ENCODE data around the gene AKAP1.
A peak's percentile ranks its signal among the peaks of the same experiment; 100 is the strongest.
"Not testable (repeated sequence)": the region's sequence is repeated elsewhere in the genome, so short reads cannot be mapped to it uniquely, and the experiment has no call there.

Gene AKAP1

DNA sequence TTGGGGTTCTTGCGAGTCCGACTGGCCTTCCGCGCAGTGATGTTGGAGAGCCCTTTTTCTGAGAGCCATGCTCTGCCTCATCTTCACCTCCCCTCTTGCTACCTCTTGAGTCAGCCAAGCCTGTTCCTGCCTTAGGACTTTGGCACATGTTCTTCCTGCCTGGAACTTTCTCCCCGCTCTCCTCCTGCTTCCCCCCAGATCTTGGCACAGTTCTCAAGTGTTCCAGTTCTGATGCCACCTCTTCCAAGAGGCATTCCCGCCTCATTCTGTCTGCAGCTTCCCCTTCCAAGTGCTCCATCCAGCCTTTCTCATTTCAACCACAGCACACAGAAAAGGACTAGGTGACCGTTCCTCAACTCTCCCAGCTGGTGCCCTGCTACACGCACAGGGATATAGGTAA, 7.7 kb downstream of the AKAP1 start:
- no peak for DNase-seq (ENCODE audit: low read depth)
- TF ChIP-seq, protein P1, sequence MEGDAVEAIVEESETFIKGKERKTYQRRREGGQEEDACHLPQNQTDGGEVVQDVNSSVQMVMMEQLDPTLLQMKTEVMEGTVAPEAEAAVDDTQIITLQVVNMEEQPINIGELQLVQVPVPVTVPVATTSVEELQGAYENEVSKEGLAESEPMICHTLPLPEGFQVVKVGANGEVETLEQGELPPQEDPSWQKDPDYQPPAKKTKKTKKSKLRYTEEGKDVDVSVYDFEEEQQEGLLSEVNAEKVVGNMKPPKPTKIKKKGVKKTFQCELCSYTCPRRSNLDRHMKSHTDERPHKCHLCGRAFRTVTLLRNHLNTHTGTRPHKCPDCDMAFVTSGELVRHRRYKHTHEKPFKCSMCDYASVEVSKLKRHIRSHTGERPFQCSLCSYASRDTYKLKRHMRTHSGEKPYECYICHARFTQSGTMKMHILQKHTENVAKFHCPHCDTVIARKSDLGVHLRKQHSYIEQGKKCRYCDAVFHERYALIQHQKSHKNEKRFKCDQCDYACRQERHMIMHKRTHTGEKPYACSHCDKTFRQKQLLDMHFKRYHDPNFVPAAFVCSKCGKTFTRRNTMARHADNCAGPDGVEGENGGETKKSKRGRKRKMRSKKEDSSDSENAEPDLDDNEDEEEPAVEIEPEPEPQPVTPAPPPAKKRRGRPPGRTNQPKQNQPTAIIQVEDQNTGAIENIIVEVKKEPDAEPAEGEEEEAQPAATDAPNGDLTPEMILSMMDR (IDR thresholded peaks at IDR 0.05; ENCODE audit: low read depth, low read length): no peak
- TF ChIP-seq, protein P2, sequence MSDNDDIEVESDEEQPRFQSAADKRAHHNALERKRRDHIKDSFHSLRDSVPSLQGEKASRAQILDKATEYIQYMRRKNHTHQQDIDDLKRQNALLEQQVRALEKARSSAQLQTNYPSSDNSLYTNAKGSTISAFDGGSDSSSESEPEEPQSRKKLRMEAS (IDR thresholded peaks at IDR 0.05; ENCODE audit: low read depth, low read length): no peak
- TF ChIP-seq POLR2A (IDR thresholded peaks at IDR 0.05; ENCODE audit: extremely low read depth, insufficient read length): no peak
- TF ChIP-seq MYC (IDR thresholded peaks at IDR 0.05; ENCODE audit: low read depth, low read length): no peak
- no peak overlapping the region for H3K4me3 ChIP-seq (ENCODE audit: low read depth, low read length)

DNA sequence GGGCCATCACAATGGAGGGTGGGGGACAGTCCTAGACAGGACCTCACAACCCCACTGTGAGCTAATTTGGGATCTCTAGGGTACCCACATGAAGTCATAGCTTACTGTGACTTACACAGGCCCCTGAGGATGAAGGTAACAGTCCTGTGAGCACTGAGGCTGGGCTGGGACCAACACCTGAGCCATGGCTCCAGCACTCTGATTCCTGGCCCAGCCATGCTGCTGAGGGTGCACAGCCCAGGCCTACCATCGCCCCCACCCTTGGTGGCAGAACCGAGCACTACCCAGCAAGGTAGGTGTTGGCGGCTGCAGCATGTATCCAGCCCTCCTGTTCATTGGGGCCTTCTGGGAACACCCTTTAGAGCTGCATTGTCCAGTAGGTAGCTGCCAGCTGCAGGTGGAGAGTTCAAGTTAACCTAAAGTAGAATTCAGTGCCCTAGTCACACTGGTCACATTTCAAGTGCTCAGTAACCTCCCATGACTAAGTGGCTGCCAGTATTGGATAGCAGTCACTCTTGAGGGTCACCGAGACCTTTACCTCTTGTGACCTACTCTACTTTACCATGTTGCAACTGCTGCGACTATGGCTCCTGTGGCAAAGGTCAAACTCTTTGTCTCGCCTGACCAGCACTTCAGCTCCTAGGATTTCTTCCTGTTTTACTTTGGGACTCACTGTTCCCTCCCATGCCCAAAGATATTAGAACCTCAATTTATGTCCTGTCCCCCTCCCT, 11.6 kb downstream of the AKAP1 start:
- TF ChIP-seq MYC (IDR thresholded peaks at IDR 0.05; ENCODE audit: low read depth, low read length) (no peak), POLR2A (IDR thresholded peaks at IDR 0.05; ENCODE audit: extremely low read depth, insufficient read length) (no peak)
- TF ChIP-seq, protein P1 (IDR thresholded peaks at IDR 0.05; ENCODE audit: low read depth, low read length): no peak
- TF ChIP-seq, protein P2 (IDR thresholded peaks at IDR 0.05; ENCODE audit: low read depth, low read length): no peak
- no peak overlapping the region for H3K4me3 ChIP-seq (ENCODE audit: low read depth, low read length)
- DNase-seq (ENCODE audit: low read depth): no peak

DNA sequence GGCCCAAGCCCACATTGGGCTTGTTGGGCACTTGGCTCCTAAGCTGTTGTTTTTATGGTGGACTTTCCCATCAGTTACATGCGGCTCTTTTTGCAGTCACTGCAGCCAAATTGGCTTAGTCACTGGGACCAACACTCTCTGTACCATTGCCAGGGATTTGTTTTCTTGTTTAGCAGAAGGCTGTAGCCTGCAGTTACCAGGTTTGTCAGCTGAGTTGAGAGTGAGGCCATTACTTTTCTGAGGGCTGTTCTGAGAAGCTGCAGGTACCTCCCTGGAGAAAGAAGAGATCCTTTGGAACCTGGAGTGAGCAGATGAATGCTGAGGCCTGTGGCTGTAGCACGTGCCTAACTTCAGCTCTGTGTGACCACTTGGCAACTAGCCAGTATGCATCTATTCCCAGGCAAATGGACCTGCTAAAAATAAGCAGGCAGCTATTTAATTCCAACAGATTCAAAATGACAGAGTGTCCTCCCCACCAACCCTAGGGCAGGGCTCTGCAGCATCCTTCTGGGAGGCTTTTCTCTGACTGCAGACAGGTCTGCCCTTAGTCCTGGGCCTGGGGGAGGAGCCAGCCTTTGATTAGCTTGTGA, 12.9 kb downstream of the AKAP1 start:
- no peak for DNase-seq (ENCODE audit: low read depth)

DNA sequence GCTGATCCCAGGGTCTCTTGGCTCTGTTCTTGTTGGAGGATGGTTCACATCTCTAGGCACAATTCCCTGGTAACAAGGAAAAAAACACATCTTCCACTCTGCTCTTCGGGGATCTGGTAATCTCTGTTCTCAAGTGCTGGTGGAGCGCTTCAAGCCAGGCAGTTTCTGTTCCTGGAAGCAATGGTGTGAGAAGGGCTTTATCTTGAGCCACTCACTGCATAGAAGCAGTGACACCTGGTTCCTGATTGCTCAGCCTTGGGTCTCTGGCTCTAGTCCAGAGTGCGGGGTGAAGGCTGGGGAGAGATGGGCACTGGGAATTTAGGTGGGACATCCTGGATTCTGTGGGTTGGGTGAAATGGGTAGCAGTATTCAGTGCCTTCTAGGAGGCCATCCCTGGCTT, 14.1 kb downstream of the AKAP1 start:
- TF ChIP-seq MYC (IDR thresholded peaks at IDR 0.05; ENCODE audit: low read depth, low read length) (no peak), POLR2A (IDR thresholded peaks at IDR 0.05; ENCODE audit: extremely low read depth, insufficient read length) (no peak)
- TF ChIP-seq, protein P2 (IDR thresholded peaks at IDR 0.05; ENCODE audit: low read depth, low read length): no peak
- TF ChIP-seq, protein P1 (IDR thresholded peaks at IDR 0.05; ENCODE audit: low read depth, low read length): no peak
- no peak for DNase-seq (ENCODE audit: low read depth)
- H3K4me3 ChIP-seq (ENCODE audit: low read depth, low read length): no peak overlapping the region

More for the DNA sequence above, 12.9 kb downstream of the AKAP1 start:
- TF ChIP-seq, protein P2 (IDR thresholded peaks at IDR 0.05; ENCODE audit: low read depth, low read length): no peak
- TF ChIP-seq, protein P1 (IDR thresholded peaks at IDR 0.05; ENCODE audit: low read depth, low read length): no peak
- TF ChIP-seq POLR2A (IDR thresholded peaks at IDR 0.05; ENCODE audit: extremely low read depth, insufficient read length) (no peak), MYC (IDR thresholded peaks at IDR 0.05; ENCODE audit: low read depth, low read length) (no peak)
- H3K4me3 ChIP-seq (ENCODE audit: low read depth, low read length): no peak overlapping the region

DNA sequence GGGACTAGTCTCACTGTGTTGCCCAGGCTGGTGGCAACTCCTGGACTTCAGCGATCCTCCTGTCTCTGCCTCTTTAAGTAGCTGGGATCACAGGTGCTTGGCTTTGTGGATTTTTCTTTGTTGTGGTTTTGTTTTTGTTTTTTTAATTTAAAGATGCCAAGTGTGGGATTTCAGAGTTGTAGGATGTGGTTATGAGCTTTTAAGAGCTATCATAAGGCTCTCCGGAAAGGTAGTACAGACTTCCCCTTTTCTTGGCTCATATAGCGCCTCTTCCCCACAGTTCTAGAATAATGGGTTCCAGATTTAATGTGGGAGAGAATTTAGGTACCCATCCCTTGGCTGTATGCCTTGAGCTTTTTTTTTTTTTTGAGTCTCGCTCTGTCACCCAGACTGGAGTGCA, 17.1 kb downstream of the AKAP1 start:
- TF ChIP-seq POLR2A (IDR thresholded peaks at IDR 0.05; ENCODE audit: extremely low read depth, insufficient read length) (no peak), MYC (IDR thresholded peaks at IDR 0.05; ENCODE audit: low read depth, low read length) (no peak)
- TF ChIP-seq, protein P1 (IDR thresholded peaks at IDR 0.05; ENCODE audit: low read depth, low read length): no peak
- TF ChIP-seq, protein P2 (IDR thresholded peaks at IDR 0.05; ENCODE audit: low read depth, low read length): no peak
- peak; percentile 68 for DNase-seq (ENCODE audit: low read depth)
- H3K4me3 ChIP-seq (ENCODE audit: low read depth, low read length): no peak overlapping the region

DNA sequence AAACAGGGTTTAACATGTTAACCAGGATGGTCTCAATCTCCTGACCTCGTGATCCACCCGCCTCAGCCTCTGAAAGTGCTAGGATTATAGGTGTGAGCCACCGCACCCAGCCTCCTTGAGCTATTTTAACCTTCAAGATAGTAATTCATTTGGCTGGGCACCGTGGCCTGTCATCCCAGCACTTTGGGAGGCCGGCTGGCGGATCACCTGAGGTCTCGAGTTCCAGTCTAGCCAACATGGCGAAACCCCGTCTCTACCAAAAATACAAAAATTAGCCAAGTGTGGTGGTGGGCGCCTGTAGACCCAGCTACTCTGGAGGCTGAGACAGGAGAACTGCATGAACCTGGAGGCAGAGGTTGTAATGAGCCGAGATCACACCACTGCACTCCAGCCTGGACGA, 17.6 kb downstream of the AKAP1 start:
- not testable (repeated sequence) for DNase-seq (ENCODE audit: low read depth); H3K4me3 ChIP-seq (ENCODE audit: low read depth, low read length)

All from NB4 (cell line).